Activated T-cell treated with anti-CD3 and anti-CD28 coated beads for 48 hours (primary cell): Measurements from ENCODE around the gene BAG3.
"Not testable (repeated sequence)": the region's sequence is repeated elsewhere in the genome, so short reads cannot be mapped to it uniquely, and the experiment has no call there.

ENCODE experiments used
- DNase-seq: peaks from one replicate; pipeline ENCODE4 v3.0.0-alpha.2; 2020; ENCODE audit warnings: low read depth

Gene BAG3

DNA sequence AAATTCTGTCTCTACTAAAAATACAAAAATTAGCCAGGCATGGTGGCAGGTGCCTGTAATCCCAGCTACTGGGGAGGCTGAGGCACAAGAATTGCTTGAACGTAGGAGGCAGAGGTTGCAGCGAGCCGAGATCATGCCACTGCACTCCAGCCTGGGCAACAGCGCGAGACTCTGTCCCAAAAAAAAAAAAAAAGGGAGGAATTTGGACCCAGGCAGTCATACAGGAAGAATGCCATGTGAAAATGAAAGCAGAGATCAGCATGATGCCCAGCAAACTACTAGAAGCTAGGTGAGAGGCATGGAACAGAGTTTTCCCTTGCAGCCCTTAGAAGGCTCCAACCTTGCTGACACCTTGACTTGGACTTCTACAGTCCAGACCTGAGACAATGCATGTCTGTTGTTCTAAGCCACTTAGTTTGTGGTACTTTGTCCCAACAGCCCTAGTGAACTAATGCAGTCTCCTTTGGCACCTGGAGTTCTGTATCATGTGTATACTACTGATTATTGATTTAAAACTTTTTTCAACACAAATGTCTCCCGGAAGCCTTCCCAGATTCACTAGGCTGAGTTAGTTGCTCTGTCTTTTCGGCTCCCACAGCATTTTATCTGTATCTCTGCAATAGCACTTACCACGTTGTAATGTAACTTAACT, 10.2 kb upstream of the BAG3 start:
- no peak for DNase-seq

GRCh38 chr10:119642556-119643111, 8.5 kb upstream of the BAG3 start:
- no peak for DNase-seq

GRCh38 chr10:119643306-119644204, 7.6 kb upstream of the BAG3 start:
- DNase-seq: no peak

DNA sequence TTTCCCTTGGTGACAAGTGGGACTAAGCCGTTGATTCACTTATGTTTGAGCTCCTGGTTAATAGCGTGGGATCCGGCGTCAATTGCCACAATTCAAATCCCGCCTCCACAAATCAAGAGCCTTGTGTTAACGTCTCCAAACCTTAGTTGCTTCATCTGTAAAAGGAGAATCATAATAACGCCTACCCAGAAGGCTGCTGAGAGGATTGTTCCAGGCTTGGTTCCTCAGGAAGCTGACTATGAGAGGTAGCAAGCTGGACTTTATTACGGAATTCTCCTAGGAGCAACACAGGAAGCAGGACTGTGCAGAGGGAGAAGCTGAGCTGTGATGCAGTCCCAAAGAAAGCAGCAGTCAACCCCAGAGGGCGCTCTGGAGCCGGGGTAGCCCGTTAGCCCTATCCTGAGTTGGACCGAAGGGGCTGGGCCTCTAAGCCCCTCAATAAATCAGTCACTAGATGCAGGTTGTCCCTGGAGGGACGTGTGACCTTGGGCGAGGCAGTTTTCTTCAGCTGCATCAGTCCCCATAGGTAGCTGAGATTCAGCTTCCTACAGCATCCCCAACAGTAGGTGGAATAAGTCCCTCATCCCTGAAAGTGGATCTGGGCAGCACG, 6.9 kb upstream of the BAG3 start:
- DNase-seq: no peak

GRCh38 chr10:119644994-119645393, 6.2 kb upstream of the BAG3 start:
- no peak for DNase-seq

DNA sequence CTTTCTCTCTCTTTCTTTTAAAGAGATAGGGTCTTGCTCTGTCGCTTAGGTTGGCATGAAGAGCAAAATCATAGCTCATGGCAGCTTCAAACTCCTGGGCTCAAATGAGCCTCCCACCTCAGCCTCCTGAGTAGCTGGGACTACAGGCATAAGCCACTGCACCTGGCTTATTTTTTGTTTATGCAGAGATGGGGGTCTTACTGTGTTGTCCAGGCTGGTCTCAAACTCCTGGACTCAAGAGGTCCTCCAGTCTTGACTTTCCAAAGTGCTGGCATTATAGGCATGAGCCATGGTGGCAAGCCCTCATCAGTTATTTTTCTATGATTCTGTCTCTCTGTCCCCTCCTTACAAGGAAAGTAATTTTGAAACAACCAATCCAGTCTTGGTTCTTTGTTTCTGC, 1.1 kb upstream of the BAG3 start:
- no peak for DNase-seq

DNA sequence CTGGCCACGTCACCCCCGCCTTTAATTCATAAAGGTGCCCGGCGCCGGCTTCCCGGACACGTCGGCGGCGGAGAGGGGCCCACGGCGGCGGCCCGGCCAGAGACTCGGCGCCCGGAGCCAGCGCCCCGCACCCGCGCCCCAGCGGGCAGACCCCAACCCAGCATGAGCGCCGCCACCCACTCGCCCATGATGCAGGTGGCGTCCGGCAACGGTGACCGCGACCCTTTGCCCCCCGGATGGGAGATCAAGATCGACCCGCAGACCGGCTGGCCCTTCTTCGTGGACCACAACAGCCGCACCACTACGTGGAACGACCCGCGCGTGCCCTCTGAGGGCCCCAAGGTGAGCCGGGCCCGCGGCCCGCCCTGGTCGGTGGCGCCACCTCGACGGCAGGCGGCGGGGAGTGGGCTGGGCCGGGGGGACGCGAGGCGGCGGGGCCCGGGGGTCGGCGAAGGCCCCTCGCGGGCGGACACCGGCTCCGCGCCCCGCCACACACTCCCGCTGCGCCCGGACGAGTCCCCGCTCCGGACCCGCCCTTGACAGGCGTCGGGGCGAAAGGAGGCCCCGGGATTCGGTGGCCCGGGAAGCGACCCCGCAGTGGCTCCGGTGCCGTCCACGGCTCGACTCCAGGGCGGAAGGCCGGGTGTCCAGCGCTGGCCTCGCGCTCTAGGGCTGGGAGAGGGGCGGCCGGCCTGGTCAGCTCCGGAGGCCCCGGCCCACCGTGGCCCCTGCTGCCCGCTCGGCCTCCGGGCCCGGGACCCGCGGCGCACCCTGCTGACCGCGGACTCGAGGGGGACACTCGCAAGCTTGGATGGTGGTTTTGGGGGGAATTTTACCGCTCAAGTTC, 557 bp downstream of the BAG3 start:
- DNase-seq: no peak

DNA sequence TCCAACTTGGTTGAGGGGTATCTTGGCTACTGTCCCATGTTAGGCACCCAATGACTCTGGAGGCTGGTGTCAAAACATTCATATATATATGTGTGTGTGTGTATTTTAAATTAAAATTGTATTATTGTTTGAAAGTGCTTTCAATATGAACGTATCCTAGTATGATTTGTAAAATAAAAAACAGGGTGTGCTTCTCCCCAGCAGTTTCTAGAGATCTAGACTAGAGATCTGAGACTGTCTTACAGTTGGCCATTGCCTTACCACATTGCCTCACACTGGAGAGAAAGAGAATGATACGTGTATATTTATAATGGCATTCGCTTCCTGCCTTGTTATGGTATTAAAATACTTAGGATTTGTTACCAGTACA, 1.2 kb downstream of the BAG3 start:
- no peak for DNase-seq

DNA sequence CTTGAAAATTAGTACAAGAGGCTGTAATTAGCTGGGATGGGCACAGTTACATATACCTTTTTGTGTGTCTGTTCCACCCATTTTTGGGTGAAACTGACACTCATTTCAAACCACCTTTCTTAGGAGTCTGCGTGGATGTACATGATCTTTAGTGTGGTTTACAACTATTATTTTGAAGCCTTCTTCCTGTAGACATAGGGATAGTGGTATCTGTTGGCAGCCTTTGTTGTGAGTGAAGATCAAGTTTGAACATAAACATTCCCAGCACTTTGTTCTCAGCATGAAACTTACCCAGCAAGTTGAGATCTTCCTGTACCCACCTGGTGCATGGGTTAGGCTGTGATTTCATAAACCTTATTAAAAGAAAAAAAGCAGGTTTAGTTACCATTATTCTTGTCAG, 2.0 kb downstream of the BAG3 start:
- DNase-seq: no peak

- no peak for DNase-seq
Observed at GRCh38 chr10:119653916-119654315, 2.7 kb downstream of the BAG3 start.

- no peak for DNase-seq
Observed at GRCh38 chr10:119654540-119654939, 3.4 kb downstream of the BAG3 start.

- peak; percentile 43 for DNase-seq
Observed at GRCh38 chr10:119655566-119656001, 4.4 kb downstream of the BAG3 start.

DNA sequence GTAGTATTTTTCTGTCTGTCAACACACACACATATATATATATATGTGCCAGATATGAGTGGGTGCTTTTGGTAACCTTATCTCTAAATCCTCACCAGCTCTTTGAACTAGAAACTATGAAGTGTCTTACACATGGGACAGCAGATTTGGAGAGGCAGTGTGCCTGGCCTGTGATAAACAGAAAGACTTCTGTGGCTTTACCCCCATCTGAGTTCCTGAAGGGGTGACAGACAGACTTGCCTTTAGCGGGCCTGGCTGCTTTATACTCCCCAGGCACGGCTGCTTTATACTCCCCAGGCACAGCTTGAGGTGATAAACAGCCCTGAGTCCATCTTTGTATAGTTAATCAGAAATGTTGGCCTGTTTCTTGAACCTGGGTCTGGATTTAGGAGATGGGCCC, 5.6 kb downstream of the BAG3 start:
- no peak for DNase-seq

- no peak for DNase-seq
Observed at GRCh38 chr10:119657725-119658124, 6.5 kb downstream of the BAG3 start.

GRCh38 chr10:119658274-119658673, 7.1 kb downstream of the BAG3 start:
- no peak for DNase-seq

GRCh38 chr10:119659951-119660350, 8.8 kb downstream of the BAG3 start:
- no peak for DNase-seq

GRCh38 chr10:119662076-119662605, 11.0 kb downstream of the BAG3 start:
- DNase-seq: not testable (repeated sequence)

- no peak for DNase-seq
Observed at GRCh38 chr10:119663866-119664698, 12.9 kb downstream of the BAG3 start.

DNA sequence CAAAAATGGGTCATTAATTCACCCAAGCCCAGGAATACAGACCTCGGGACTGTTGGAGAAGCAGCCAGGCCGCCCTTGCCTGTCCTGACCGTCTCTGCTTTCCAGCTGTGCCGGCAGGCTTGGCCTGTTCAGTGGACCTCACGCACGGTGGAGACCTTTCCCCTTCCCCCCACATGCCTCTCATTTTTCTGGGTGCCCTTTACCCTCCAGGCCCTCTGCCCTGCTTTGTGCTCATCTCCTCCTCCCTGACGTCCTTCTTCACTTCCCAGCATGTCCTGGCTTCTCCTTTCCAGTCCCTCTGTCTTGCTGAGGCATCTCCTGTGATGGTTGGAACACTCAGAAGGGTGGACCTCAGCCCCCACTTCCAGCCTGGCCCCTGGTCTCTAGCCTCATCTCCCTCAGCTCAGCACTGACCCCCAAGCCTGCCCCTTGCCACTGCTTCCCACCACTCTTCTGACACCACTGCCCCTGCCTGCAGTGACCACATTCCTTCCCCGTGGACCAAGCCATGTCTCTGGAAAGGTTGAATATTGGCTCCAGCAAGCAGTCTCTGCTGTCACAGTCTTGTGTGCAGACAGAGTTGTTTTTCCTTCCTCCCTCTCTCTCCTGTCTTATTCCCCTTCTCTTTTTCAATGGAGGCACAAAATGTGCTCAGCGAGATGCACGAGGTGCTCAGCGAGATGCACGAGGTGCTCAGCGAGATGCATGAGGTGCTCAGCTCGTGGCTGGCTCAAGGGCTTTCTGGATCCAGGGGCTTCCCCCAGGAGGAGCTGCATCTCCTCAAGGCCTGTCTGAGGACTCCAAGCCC, 14.9 kb downstream of the BAG3 start:
- DNase-seq: no peak

DNA sequence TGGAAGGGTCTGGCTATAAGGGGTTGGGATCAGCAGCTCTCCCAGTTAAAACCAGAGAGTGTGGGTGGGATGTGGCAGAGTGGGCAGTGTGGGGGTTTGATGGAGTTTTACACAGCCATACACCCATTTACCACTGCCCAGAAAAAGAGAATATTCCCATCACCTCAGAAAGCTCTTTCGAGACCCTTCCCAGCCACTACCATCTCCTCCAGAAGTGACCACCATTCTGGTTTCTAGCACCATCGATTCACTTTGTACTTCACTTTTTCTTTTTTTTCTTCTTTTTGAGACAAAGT, 15.5 kb downstream of the BAG3 start:
- no peak for DNase-seq
